Middle frontal gyrus (tissue), 1 donor: Measurements from ENCODE around the gene E2F8.

ENCODE experiments used
- DNase-seq: peaks from one replicate; pipeline ENCODE4 v3.0.0-alpha.2; 2015; ENCODE audit warnings: low spot score; ENCODE audit errors: extremely low spot score

E2F8 gene

DNA sequence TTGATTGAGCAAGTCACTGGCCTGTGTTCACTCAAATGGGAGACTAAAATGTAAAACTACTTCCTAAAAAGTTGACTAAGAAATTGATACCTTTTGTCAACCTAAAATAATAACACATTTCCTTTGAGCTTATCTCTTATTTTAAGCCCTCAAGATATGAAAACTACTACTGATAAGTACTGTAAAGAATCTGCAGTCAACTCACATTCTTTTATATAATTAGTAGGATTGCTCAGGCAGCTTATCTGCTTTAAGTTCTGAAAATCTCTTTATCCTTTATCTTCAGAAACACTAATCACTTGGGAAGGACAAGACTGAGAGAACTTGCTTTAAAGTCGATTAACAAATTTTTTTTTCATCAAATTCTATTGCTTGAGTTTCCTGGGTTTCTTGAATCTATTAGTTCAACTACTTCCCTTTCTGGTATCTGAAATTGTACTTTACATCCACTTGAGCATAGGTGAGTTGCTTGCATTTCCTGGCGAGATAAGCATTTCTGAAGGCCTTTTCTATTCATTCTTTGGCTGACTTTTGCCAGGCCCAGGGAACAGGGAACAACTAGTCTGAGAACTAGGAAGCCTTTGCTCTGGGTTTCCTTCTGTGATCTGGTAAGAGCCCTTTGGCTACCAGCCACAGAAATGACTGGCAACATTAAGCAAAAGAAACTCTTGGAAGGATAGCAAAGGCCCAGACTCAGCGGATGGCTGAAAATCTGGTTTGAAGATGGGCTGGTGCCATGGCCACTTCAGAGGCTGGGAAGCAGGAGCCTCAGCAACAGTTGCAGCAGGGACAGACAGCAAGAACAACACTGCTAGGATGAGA is 19.6 kb downstream of the E2F8 start:
- DNase-seq, result no peak

DNA sequence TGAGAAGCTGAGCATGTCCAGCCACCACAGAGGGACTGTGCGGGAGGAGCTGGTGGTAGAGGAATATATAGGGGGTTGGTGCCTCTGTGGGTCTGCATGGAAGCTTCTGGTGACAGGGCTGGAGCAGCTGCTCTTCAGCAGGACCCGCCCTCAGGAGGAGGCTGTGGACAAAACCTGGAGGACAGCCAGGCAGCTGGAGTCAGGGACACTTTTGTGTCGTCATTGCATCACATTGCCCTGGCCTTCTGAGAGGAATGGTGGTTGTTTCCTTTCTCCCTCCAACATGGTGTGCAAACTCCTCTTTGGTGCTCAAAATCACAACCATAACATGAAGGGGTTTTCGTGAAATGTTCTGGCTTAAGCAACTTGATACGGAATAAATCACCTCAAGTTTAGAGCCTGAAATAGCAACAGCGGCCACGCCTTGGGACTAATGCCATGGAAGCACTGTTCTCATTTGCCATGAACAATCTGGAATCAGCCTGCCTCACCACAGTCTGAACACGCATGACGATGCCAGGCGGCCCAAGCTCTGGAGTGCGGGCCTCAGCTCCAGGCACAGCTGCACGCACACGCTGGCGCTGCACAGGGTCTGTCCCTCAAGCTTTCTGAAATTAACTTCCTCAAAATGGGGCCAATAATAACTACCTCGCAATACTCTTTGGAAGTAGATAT is 21.8 kb downstream of the E2F8 start:
- DNase-seq, result no peak

- DNase-seq, result peak; percentile 12
Observed at GRCh38 chr11:19218216-19218615, 22.5 kb downstream of the E2F8 start.

DNA sequence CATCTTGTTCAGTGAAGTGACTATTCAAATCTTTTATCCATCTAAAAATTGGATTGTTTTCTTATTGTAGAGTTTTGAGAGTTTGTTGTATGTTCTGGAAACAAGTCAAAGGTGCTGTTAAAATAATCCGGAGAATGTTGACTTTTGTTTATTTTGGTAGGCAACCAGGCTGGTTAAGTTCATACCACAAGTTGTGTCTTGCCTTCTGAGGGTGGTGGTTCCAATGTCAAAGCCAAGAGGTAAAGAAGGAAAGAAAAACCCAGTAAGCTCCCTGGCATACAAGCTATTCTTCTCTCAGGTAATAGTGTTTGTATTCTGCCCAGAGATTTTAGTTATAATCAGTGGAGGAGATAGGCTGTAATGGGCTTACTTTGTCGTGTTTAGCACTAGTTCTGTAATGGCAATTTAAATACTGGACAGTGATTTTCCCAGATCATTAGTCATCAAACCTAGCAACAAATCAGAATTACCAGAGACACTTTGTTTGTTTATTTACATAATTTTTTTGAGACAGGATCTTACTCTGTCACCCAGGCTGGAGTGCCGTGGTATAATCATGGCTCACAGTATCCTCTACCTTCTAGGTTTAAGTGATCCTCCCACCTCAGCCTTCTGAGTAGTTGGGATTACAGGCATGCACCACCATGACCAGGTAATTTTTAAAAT is 23.9 kb downstream of the E2F8 start:
- no peak for DNase-seq

DNA sequence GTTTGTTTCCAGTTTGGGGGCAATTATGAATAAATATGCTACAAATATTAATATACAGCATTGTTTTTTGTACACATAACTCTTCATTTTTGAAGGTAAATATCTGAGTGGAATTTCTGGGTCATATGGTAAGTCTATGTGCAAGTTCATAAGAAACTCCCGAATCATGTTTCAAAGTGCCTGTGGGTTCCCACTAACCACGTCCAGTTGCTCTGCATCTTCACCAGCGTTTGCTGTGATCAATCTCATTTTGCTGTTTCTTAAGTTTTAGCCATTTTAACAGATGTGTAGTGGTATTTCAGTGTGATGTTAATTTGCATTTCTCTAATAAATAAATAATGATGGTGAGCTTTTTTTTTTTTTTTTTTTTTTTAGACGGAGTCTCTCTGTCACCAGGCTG is 24.7 kb downstream of the E2F8 start:
- no peak for DNase-seq

DNA sequence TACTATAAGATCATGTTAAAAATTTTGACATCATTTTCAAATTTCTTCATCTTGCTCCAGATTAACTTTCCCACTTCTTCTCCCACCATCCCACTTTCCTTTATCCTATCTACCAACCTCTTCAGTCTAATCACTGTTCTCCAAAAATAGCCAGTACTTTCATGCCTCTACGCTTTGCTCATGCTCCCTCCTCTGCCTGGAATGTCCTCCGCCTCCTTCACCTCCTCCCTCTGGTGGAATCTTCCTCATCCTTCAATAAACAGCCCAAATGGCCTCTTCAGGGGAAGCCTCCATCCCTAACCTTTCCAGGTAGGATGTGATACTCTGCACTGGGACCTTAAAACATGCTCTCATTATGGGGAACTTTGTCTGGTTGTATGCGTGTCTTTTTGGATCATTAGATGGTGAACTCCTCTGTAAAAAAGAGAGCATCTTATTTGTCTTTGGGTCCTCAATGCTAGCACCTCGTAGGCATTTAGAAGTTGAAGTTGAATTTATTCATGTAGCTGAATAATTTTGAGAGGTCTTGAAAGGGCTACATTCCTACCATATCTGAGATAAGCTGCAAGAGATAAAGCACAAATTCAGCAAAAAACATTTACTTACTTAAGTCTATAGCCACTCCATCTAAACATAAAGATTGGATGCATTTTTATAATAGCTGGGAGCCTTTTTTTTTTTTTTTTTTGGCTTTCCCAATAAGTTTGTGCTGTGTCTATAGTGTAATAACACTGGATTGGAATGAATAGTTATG is 31.0 kb downstream of the E2F8 start:
- no peak for DNase-seq

DNA sequence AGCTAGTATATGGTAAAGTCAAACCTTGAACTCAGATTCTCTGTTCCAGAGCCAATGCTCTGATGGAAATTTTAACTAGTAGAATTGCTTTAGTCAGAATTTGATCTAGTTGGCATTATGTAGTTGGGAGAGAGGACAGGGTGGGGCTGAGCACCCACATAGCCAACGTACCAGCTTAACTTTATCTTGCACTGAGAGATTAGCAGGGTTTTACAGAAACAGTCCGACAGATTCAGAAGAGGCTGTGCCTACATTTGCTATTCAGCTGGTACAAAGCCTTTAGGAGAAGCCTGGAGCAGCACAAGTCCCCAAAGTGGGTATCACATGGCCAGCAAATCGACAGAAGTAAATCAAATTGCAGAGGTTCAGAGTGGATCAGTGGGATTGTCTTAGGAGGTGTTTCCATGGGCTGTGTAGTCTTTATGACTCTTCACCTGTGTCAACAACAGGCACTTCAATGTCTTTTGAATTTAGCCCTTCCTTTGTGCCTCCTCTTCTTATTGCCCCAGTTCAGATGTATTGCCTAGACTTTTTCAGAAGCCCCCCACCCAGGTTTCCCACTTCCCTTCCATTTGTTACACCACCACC is 31.7 kb downstream of the E2F8 start:
- no peak for DNase-seq

- DNase-seq, result no peak
Observed at GRCh38 chr11:19208181-19208580, 32.6 kb downstream of the E2F8 start.

DNA sequence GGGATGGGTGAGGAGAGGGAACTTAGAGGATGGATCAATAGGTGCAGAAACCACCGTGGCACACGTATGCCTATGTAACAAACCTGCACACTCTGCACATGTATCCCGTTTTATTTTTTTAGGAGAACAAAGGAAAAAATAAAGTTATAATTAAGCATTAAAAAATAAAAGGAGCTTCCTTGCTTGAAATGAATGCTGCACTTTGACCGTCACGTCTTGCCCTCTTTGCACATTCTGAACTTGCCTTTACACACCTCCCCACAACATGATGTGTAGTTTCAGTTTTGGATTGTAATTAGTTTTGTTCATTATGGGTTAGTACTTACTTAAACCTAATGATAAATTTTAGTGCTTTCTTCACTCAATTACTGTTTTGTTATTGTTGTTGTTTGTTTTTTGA is 35.9 kb downstream of the E2F8 start:
- DNase-seq, result no peak

DNA sequence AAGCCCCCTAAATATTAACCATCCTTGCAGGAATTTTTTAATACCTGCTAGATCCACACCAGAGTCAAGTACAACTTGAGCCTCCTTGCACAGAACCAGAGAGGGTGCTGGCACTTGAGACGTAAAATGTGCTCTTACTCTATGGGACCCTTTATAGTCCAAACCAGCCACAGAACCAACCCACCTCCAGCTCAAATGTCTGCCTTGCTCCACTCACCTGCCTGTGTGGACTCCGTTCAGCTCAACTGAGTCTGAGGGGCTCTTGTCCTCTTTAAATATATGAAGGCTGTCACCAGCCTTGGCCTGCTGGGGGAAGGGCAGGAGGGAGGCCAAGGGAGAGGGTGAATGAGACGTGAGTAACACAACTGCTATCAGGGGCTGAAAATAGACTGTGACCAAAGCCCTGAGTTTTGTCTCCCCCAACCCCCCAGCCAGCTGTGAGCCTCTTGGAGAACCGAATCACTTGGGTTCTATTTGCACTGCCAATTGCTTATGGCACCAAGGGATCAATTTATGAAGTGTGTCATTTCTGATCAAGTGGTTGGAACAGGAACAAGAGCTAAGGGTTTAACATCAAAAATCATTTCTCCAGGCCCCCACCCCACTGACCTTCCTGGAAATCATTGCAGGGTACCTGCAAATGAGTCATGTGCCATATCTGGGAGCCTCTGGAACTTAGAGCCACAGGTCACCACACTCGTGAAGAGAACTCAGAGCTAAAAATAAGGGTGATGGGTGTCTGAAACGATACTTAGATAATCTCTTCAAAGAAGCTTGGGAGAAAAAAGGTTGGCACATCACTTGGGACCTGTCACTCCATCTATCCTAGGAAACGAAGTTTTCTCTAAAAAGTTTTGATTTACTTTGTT is 38.8 kb downstream of the E2F8 start, which contains the start of gene CSRP3:
Gene CSRP3, minus strand, starts transcription at position 247 of the 869 bp plus-strand sequence. CDS start 9,535 bp downstream, outside the sequence.
- no peak for DNase-seq

GRCh38 chr11:19200410-19201201 is 40.1 kb downstream of the E2F8 start:
- DNase-seq, result no peak

- DNase-seq, result no peak
Observed at GRCh38 chr11:19199771-19200170, 41.0 kb downstream of the E2F8 start.

GRCh38 chr11:19199048-19199447 is 41.7 kb downstream of the E2F8 start:
- no peak for DNase-seq

- no peak for DNase-seq
Observed at GRCh38 chr11:19196432-19196831, 44.3 kb downstream of the E2F8 start.

- DNase-seq, result no peak
Observed at GRCh38 chr11:19194620-19195308, 46.0 kb downstream of the E2F8 start.

GRCh38 chr11:19193916-19194315 is 46.8 kb downstream of the E2F8 start:
- no peak for DNase-seq

DNA sequence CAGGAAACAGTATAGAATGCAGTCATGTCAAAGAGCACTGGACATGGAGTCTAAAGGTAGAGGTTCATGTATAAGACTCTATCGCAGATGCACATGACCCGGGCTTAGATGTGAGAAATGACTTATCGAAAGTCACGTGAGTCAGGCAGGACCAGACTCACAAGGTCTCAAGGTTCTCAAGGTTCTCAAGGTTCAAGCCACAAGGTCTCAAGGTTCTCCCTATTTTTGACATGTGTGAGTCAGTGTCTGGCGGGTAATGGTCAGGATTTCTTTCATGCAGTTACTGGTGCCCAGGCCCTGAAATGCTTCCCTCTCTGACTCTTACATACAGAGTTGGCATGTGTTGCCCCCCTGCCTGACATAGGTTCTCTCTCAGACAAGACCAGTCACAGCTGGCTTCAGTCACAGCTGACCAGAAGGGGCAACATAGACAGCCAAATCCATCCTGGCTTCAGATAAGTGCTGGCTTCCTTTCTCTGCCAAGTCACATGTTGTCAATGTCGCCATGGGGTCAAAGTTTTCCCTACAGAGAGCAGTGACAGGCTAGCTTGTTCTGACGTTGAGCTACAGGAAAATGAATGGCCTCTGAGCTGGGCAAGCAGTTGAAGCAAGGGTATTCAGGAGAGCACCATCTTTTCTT is 49.1 kb downstream of the E2F8 start:
- DNase-seq, result no peak

DNA sequence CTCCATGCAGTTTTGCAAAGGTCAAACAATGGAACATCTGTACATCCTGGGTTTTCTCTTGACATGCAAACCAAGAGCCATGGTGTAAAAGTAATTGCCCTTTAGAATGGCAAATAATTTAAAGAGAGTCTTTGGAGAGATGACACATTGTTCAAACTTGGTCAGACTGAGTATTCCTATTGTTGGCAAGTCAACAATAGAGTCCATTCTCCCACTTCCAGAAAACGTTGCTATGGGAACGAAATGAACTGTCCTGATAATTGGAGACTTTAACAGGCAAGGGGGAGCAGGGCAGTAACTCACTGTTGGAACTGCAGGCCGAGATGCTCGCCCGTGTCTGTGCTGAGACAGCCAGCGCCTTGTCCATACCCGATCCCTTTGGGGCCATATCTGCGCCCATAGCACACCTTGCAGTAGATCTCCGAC is 52.9 kb downstream of the E2F8 start:
- DNase-seq, result peak; percentile 13
